ENCODE results near the gene TYW1.
"Not testable (repeated sequence)": the region's sequence is repeated elsewhere in the genome, so short reads cannot be mapped to it uniquely, and the experiment has no call there.

Gene TYW1

DNA sequence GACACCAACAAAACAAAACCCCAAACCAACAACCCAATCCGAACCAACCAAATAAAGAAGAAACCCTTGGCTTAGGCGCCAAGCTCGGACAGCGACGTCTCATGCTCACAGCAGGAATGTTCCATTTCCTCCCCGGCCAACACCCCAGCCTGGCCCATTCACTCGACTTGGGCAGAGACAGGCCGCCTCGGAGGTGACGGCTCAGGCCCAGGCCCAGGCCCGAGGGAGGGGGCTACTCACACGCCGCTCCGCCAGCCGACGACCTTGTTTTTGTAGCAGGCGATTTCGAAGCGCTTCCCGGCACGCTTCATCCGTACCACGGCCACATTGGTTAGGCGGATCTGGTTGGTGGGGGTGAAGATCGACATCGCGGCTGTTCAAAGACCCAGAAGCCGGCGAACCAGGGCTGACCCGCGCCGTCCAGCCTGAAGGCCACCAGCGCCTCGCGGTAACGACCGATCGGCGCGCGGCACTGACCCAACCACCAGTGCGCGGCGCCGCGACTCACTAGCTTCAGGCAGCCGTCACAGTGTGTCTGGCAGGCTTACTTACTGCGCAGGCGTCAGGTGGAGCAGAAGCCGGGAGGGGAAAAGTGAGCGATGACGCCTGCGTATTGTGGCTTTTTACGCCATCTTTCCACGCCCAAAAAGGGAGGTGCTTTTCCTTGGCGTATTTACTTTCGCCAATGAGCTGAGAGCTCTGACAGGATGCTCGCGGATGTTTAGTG lies 1.4 kb upstream of the TYW1 start, which contains the start of gene SBDS:
Gene SBDS, minus strand, starts transcription at position 537 of the 727 bp plus-strand sequence. Its CDS starts 169 bp downstream, at position 368.
- DNase-seq, result peak; percentile 43 to 97 (median 87)

DNA sequence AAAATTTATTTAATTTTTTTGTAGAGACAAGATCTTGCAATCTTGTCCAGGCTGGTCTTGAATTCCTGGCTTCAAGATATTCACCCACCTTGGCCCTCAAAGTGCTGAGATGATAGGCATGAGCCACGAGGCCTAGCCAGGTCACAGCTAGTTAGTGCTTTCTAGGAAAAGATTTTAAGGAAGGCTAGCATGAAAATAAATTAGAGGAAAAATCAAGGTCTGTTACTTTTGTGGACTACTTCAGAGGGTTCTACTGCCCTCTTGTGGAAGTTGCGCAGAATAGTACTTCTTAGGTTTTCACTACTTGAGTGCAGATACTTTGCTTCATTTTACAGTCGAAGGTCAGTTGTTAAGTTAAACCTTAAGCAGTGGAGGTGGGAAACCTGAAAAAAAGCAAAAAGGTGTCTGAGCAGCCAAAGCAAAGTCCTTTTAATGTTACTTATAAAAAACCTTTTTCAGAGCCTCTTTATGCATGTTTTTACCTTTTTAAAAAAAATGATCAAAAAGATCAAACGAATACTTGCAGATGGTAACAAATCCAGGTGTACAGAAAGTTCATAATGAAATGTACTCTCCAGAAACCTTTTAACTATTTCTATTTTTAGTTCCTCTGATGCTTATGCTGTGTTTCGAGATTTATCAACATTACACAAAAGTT lies 4.1 kb downstream of the TYW1 start:
- peak in 1 of 14 donors; percentile 7 for DNase-seq

DNA sequence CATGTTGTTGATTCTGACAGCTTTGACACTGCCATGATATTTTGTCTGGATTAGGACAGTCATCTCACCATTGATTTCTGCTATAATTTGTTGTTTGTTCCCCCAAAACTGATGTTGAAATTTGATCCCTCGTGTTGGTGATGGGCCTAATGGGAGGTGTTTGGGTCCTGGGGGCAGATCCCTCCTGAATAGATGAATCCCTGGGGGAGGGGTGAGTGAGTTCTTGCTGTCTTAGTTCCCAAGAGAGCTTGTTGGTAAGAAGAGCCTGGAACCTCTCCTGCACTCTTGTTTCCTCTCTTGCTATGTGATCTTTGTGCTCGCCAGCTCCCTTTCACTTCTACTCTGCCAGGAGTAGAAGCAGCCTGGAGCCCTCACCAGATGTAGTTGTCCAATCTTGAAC lies 7.5 kb downstream of the TYW1 start:
- not testable (repeated sequence) for DNase-seq

DNA sequence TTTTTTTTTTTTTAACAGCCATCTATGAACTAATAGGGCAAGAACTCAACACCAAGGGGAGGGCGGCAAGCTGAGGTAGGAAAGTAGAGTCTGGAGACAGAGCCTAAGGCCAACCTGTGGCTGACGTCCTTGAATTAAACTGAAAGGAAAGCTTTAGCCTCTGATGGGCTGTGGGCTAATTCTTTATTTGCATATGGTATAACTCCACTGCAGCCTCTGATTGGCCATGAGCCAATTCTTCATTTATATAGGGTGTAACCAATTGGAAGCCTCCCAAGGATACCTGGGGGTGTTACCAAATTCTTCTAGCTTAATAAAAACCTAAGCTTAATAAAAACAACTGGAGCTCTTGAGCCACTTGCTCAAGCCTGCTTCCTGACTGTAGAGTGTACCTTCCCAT lies 10.3 kb downstream of the TYW1 start:
- no peak for DNase-seq

DNA sequence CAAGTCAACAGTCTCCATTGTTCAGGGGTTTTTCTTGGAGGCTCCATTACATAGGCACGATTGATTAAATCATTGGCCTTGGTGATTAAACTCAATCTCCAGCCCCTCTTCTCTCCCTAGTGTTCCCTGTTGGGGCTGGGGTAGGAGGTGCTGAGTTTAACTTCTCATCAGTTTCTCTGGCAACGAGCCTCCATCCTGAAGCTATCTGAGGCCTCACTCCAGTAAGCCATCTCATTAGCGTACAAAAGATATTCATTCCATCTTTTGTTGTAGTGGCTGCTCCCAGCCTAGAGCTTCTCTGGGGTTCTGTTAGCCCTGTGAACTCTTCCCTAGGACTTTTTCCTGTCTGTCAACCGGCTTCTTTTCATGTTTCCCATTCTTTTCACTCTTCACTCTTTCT lies 11.6 kb downstream of the TYW1 start:
- DNase-seq, result no peak

DNA sequence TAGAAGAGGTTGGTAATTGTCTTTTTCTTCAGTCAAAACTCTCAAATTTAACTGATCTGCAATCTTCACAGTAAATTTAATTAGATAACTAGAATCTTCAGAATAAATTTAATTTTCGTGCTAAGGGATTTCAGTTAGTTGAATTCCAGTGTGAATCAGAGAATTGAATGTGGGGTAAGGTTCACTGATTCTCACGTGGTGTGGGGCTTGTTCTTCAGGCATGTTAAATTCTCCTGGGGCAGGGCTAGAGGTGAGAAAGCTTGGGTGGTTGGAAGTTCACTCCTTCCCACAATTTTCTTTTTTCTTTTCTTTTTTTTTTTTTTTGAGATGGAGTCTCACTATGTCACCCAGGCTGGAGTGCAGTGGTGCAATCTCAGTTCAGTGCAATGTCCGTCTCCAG lies 13.0 kb downstream of the TYW1 start:
- DNase-seq, result not testable (repeated sequence)

DNA sequence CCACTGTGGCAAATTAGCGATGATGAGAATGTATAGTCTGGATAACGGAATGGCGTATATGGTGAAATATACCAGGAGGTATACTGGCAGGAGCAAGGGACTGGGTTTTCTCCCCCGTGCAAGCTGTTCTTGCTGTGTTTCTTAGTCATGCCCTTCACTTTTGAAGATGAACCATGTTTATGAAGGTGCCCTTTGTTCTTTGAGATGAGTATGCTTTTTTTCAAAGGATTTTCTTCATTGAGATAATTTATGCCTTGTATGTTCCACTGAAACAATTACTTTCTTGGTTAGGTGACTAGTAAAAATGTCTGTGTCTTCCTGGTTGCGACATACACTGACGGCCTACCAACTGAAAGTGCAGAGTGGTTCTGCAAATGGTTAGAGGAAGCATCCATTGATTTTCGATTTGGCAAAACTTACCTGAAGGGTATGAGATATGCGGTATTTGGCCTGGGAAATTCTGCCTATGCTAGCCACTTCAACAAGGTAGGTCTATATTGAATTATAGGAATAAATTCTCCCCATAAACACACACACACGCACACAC lies 17.5 kb downstream of the TYW1 start:
- DNase-seq, result not testable (repeated sequence)

DNA sequence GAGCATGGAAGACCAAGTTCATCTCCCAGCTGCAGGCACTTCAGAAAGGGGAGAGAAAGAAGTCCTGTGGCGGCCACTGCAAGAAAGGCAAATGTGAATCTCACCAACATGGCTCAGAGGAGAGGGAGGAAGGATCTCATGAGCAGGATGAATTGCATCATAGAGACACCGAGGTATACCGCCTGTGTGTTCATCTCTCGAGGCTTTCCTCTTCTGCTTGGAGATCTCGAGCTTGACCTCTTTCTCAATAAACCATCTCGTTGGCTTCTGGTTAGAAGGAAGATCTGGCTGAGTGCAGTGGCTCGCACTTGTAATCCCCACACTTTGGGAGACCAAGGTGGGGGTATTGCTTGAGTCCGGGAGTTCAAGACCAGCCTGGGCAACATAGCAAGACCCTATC lies 21.3 kb downstream of the TYW1 start:
- DNase-seq, result not testable (repeated sequence)

DNA sequence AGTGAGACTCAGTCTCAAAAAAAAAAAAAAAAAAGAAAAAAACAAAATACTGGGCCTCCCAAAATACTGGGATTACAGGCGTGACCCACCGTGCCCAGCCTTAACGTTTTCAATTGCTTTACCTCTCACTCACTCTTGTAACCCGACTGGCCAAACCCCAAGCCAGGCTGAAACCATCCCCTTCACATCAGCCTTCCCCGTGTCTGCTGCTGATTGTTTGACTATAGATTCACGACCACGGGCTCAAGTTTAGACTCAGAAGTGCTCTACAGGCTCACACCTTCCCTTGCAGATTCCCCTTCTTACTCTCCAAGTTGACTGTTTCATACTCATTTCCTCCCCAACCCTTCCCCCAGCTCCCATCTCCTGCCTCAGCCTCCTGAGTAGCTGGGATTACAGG lies 22.3 kb downstream of the TYW1 start:
- DNase-seq, result no peak

DNA sequence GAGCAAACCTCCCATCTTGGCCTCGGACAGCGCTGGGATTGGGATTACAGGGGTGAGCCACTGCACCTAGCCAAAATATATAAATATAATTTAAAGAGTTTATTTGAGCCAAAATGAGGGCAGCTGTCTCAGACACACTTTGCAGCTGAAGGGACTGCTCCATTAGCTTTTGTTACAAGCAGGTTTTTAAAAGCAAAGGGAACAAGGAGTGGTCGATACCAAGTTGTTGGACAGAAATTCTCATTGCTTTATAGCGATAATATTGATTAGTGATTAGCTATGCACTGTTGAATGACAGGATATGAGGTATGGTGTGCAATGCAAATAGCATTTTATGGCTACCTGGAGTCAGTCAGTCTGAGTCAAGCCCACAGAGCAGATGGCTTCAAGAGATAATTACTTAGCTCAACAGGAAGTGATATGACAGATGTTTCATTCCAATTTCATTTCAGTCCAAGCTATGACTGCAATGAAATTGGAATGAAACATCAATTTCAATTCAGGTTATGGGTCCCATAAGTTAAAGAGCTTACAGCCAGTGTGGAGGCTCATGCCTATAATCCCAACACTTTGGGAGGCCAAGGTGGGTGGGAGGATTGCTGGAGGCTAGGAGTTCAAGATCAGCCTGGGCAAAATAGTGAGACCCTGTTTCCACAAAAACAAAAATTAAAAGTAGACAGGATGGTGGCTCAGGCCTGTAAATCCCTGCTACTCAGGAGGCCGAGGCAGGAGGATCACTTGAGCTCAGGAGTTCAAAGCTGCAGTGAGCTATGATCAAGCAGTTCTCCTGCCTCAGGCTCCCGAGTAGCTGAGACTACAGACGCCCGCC lies 23.1 kb downstream of the TYW1 start:
- DNase-seq, result no peak

DNA sequence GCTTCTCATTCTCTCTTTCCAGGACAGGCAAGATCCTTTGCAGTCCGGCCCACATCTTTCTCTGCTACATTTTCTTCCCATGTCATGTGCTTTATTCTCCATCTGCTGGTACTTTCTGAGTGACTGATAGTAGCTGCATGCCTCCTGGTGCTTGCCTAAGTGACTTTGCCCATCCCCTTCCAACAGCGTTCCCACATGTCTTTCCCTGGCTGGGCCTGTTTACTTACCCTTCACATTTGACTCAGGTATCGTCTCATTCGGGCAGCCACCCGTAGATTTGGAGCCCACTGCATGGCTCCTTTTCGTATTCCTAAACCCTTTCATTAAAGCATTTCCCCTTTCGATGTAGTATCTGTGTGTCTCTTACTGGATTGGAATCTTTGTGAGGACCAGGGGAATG lies 24.6 kb downstream of the TYW1 start:
- DNase-seq, result no peak

DNA sequence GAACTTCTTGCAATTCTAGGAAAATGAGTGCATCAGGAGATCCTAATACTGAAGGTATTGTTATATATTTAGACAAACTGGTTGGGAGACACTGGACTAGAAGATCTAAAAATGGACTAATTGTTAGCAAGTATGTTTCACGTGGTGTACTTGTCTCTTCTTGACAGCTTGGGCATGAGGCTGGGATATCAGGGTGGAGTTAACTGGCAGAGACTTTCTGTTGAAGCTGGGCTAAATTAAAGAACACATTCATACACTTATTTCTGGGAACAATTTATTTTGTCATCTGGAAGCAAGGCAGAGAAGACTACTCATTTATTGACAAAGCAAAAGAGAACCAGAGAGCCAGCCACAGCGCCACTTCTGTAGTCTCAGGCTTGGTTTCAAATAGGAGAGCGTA lies 25.9 kb downstream of the TYW1 start:
- DNase-seq, result peak in 1 of 14 donors; percentile 5

DNA sequence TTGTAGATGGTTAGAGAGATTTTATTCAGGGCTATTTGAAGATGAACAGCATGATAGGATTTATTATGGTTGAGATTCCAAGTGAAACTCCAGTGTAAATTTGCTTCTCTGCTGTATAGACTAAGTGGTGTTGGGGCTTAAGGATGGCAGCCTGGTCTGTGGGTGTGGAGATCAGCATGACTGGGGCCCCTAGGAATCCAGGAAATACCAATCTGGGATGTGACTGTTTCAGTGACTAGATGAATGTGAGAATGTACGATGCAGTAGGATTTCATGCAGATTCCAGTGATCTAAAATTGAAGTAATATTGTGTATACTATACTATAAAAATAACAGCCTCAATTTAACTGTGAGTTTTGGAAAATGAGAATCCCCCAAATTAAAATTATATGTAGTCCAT lies 28.8 kb downstream of the TYW1 start:
- DNase-seq, result not testable (repeated sequence)

DNA sequence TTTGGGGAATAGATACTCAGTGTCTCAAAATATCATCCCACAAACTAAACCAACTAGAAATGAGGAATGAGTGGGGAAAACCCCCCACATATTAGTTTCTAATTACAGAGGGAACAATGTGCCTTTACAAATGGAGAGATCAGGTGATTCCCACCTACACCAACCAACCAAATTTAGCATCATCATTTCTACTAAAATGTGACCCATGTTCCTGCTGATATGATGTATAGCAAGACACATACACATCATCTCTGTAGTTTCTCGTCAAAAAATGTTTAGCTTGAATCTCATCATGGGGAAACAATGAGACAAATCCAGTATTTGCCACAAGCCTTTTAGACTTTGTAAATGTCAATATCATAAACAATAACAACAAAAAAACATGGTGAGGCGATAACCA lies 35.1 kb downstream of the TYW1 start:
- DNase-seq, result not testable (repeated sequence)

DNA sequence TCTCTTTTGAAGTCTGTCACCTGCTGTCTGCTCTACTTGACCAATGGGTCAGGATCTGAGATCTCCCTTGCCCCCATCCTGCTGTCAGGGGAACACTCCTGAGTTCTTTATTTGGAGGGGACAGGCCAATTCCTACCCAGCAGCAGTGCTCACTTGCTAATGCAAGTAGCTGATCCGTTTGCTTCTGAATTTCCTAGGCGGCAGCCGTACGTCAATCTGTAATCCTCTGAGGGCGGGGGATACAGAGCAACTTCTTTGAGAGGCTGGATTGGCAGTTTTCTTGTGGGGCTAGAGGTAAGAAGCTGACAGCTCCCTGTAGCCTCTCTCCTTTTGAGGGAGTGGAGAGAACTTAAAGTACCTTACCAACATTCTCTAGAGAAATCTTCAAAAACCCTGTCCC lies 36.6 kb downstream of the TYW1 start:
- DNase-seq, result no peak

DNA sequence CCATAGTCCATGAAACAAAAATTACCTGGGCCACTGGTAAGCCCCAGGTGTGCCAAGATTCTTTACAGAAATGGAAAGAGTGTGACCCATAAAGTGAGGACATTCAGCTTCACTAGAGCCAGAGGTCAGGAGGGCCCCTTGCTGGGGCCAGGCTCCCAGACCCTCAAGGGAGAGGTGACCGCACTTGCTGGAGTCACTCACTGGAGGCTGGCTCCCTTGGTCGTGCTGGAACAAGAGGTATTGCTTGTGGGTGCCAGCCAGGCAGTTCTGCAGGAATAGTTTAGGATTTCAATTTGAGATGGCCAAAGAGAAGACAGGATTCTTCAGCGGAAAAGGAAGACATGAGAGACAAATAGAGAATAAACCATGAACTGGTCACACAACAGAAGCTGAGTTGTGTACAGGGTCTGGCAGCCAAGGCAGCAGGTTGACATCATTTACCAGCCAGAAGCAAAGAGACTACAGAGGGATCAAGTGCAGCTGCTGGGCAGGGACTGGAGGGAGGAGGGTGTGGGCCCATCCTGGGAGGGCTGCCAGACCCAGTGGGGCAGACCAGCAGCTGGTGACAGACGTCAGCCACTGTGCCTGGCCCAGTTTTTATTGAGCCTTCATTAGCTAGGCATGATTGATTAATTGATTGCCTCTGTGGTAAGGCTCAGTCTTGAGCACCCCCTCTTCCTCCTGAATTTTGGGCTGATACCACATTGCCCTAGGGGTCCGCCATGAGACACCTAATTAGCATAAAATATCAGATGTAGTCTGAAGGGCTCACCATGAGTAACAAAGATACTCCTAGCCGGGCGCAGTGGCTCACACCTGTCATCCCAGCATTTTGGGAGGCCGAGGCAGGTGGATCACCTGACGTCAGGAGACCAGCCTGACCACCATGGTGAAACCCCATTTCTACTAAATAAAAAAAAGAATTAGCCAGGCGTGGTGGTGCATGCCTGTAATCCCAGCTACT lies 40.1 kb downstream of the TYW1 start:
- DNase-seq, result peak in 10 of 14 donors; percentile 21 to 86 (median 58)

DNA sequence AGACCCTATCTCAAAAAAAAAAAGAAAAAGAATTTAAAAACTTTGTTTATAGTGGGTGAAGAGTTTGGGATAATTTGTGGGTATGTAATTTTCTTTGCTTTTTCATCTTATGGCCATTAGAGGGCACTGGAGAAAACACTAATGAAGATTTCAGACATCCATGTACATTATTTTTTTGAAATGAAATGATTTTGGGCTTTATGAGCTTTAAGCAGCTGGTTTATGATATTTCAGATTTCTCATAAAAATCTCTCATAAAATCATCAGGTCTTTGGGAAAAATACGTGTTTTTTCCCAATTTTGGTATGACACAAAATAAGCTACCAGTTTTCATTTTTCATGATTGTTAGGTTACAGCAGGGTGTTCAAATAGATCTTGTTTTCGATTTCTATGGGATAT lies 44.2 kb downstream of the TYW1 start:
- DNase-seq, result not testable (repeated sequence)

DNA sequence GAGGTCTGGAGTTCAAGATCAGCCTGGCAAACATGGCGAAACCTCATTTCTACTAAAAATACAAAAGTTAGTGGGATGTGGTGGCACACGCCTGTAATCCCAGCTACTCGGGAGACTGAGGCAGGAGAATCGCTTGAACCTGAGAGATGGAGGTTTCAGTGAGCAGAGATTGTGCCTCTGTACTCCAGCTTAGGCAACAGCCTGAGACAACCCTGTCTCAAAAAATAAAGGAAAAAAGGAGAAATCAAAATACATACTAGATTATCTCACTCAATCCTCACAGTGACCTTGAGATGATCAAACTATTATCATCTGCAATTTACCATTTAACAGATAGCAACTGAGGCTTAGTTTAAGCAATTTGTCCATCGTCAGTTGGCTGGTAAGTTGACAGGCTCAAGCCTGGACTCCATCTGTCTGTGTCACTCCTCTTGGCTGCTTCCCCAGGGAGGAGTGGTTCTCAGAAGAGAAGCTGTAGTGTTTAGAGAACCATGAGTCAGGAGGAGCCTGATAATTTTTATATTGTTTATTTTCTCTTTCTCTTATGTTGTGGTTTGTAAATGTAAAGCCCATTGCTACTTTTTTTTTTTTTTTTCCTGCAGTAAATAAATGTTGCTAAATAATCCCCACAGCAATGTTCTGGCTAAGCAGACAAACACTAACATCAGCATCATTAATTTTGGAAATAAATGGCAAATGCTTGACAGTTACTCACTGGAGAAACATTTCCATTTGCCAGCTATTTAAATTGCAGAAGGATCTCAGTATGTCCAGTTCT lies 46.3 kb downstream of the TYW1 start:
- peak in 8 of 14 donors; percentile 10 to 84 (median 16) for DNase-seq

DNA sequence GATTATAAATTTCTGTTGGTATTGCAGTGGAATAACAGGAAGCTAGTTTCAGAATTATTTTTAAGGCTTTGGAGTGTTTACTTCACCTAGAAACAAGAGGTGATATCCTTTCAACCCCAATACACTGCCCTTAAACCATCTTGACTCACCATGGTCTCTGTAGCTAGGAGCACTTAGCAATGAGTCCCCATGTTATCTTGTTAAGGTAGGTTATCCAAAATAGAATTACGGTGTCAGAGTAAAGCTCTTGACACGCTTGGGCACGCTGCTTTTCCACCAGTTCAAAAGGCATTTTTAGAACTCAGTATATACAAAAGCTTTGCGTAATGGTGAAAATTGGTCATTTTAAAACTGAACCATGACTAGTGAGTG lies 46.9 kb downstream of the TYW1 start:
- DNase-seq, result not testable (repeated sequence)

DNA sequence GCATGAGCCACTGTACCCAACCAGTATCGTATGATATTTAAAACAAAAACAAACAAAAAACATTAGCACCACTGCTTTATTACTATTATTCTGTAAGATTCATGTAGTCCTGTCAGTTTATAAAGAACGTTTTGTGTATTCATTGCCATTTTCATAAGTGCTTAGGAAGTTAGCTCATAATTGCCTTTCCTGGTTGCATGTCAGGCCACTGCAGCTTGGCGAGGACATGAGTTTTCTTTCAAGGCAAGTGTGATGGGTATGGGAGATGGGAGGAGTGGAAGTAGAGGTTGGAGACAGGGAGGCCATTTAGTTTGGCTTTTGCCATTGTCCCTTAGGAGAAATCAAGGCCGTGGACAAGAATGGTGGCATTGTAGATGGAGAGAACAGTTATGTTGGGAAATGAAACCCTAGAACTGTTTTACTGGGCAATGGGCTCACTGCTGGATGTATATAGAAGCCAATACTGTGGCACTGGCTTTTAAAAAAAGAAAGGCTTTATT lies 48.9 kb downstream of the TYW1 start:
- DNase-seq, result no peak

DNA sequence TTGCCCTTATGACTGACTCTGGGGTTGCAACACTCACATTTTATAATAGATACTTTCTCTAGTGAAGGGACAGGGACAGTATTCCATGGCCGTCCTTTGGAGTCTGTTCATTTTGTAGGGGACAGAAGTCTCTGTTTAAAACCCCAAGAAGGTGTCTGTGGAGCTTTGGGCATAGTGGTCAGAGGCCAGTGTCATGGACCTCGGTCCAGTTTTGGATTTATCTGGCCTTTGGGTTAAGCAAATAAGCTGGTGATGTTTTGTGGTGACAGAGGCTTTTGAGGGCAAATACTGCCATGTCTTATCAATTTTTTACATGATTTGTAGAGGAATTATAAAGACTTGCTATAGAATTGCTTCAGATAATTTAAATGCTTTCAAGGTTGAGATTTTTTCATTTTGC lies 50.2 kb downstream of the TYW1 start:
- not testable (repeated sequence) for DNase-seq
